Measurements from ENCODE around the gene ASB5.
A peak's percentile ranks its signal among the peaks of the same experiment; 100 is the strongest.

ASB5 gene

GRCh38 chr4:176258135-176258534, 10.9 kb downstream of the ASB5 start:
- TF ChIP-seq, protein P1, sequence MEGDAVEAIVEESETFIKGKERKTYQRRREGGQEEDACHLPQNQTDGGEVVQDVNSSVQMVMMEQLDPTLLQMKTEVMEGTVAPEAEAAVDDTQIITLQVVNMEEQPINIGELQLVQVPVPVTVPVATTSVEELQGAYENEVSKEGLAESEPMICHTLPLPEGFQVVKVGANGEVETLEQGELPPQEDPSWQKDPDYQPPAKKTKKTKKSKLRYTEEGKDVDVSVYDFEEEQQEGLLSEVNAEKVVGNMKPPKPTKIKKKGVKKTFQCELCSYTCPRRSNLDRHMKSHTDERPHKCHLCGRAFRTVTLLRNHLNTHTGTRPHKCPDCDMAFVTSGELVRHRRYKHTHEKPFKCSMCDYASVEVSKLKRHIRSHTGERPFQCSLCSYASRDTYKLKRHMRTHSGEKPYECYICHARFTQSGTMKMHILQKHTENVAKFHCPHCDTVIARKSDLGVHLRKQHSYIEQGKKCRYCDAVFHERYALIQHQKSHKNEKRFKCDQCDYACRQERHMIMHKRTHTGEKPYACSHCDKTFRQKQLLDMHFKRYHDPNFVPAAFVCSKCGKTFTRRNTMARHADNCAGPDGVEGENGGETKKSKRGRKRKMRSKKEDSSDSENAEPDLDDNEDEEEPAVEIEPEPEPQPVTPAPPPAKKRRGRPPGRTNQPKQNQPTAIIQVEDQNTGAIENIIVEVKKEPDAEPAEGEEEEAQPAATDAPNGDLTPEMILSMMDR (IDR thresholded peaks at IDR 0.05; ENCODE audit: control insufficient read depth, extremely low read depth, insufficient read depth): no peak
- no peak for DNase-seq (ENCODE audit: low read depth)
- H3K4me3 ChIP-seq (ENCODE audit: low read depth, low read length): no peak overlapping the region

DNA sequence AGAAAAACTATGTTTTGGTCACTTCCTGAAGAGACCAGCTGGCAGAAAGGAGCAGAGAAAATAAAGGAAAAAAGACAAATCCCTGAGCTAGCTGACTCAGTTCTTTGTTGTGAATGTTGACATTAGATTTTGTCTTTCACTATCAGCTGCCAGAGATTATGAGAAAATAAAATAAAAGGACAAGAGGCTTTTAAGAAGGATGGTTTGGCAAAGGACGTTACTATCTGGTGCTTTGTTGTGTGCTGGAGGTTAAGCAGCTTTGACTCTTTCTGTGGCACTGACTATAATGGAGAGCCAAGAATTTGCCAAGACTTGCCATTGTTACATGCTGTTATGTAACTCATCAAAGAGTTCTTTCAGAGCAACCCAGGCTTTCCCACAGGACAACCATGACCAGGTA, 12.1 kb downstream of the ASB5 start:
- DNase-seq (ENCODE audit: low read depth): no peak
- TF ChIP-seq, protein P1 (IDR thresholded peaks at IDR 0.05; ENCODE audit: control insufficient read depth, extremely low read depth, insufficient read depth): no peak
- H3K4me3 ChIP-seq (ENCODE audit: low read depth, low read length): no peak overlapping the region

GRCh38 chr4:176242764-176243347, 26.2 kb downstream of the ASB5 start:
- TF ChIP-seq, protein P1 (IDR thresholded peaks at IDR 0.05; ENCODE audit: control insufficient read depth, extremely low read depth, insufficient read depth): no peak
- no peak overlapping the region for H3K4me3 ChIP-seq (ENCODE audit: low read depth, low read length)
- DNase-seq (ENCODE audit: low read depth): peak; percentile 81

- no peak overlapping the region for H3K4me3 ChIP-seq (ENCODE audit: low read depth, low read length)
- no peak for DNase-seq (ENCODE audit: low read depth)
- TF ChIP-seq, protein P1 (IDR thresholded peaks at IDR 0.05; ENCODE audit: control insufficient read depth, extremely low read depth, insufficient read depth): no peak
Observed at GRCh38 chr4:176241703-176242102, 27.3 kb downstream of the ASB5 start.

DNA sequence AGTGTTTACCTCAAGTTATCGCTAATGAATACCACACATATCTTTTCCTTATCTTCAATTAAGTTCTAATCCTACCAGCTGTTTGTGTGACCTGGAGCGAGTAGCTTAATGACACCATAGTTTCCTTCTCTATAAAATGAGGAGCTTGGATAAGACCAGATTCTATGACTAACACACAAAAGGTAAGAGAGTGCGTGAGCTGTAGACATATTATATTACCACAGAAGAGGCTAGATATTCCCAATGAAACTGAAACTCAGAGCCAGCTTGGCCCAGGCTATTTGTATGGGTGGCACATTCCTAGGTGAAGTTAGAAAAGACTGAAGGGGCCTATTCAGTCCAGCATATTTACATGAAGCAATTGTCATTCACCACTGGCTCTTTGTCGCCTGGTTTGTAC, 30.2 kb downstream of the ASB5 start:
- TF ChIP-seq, protein P1 (IDR thresholded peaks at IDR 0.05; ENCODE audit: control insufficient read depth, extremely low read depth, insufficient read depth): no peak
- H3K4me3 ChIP-seq (ENCODE audit: low read depth, low read length): no peak overlapping the region

DNA sequence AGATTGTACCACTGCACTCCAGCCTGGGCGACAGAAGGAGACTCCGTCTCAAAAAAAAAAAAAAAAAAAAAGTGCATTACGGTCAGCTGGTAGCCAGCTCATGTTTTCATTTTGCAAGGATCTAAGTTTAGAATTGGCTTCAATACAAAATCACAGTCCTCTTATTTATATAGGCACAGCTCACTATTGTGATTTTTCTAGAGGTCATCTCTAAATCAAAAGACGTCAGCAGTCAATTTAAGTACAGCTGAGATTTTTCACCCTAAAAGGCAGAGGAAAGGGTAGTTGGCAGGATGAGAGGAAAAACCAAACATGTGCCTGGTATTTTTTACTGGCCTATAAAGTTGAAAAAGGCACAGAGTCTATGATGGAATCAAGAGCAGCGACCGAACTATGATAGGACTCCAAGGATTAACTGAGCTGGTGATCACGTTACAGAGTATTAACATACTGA, 30.8 kb downstream of the ASB5 start:
- 0 out of 2 replicates have a peak overlapping the region, but pooled peaks have one; percentile 7 for H3K4me3 ChIP-seq (ENCODE audit: low read depth, low read length)
- TF ChIP-seq, protein P1 (IDR thresholded peaks at IDR 0.05; ENCODE audit: control insufficient read depth, extremely low read depth, insufficient read depth): no peak
- peak; percentile 77 for DNase-seq (ENCODE audit: low read depth)

More for the DNA sequence above, 30.2 kb downstream of the ASB5 start:
- DNase-seq (ENCODE audit: low read depth): no peak

- no peak overlapping the region for H3K4me3 ChIP-seq (ENCODE audit: low read depth, low read length)
- no peak for DNase-seq (ENCODE audit: low read depth)
- TF ChIP-seq, protein P1 (IDR thresholded peaks at IDR 0.05; ENCODE audit: control insufficient read depth, extremely low read depth, insufficient read depth): no peak
Observed at GRCh38 chr4:176236946-176237345, 32.1 kb downstream of the ASB5 start.
